Activated CD8-positive, alpha-beta T cell treated with anti-CD3 and anti-CD28 coated beads for 36 hours (primary cell): ENCODE measurements around the gene DHRS4L2. TPM values are rescaled to one million over a fixed set of nuclear protein-coding genes. Genes with fewer than 3 reads are reported as not detected.

Source experiments
- ATAC-seq: fragments of 200-7000 bp; cut with Tn5 transposase; one replicate; pipeline ENCODE4 v1.10.0; 2021; ENCODE audit warnings: mild to moderate bottlenecking, moderate library complexity
- CTCF ChIA-PET: fragments of 350-600 bp; sonication (Branson Sonifier 250); formaldehyde crosslinking; loops from one replicate; lab custom pipeline; 2021; ENCODE audit warnings: antibody characterized with exemption; lab: Charles Lee
- POLR2A ChIA-PET: fragments of 350-600 bp; sonication (Branson Sonifier 250); formaldehyde crosslinking; loops from one replicate; lab custom pipeline; 2021; ENCODE audit warnings: antibody characterized with exemption; lab: Charles Lee
- DNase-seq: peaks from one replicate; pipeline ENCODE4 v3.0.0-alpha.2; 2020
- H3K27ac Mint-ChIP-seq: one replicate; pipeline ENCODE4 v1.8.0; 2021; ENCODE audit warnings: mild to moderate bottlenecking, mixed read lengths
- H3K27me3 Mint-ChIP-seq: one replicate; pipeline ENCODE4 v1.8.0; 2021; ENCODE audit warnings: mixed read lengths
- H3K36me3 Mint-ChIP-seq: one replicate; pipeline ENCODE4 v1.8.0; 2021; ENCODE audit warnings: low read depth, mixed read lengths
- H3K4me1 Mint-ChIP-seq: one replicate; pipeline ENCODE4 v1.8.0; 2021; ENCODE audit warnings: low read depth, mixed read lengths
- H3K4me3 Mint-ChIP-seq: one replicate; pipeline ENCODE4 v1.8.0; 2021; ENCODE audit warnings: mild to moderate bottlenecking, moderate library complexity, mixed read lengths
- H3K9me3 Mint-ChIP-seq: one replicate; pipeline ENCODE4 v1.8.0; 2021; ENCODE audit warnings: mixed read lengths
- intact Hi-C: fragments of 100-400 bp; cut with micrococcal nuclease; formaldehyde crosslinking; loops from one replicate; pipeline ENCODE4 v1.10.0; 2022
- total RNA-seq, 2 experiments: library from RNA; stranded (reverse); gene quantifications; one replicate each; pipeline ENCODE4 v1.2.3, GENCODE V29; 2021
- TF ChIP-seq, protein P1 (sequence below): fragments of 200-600 bp; IDR thresholded peaks from one replicate; pipeline ENCODE4 v1.8.0; 2022; ENCODE audit warnings: antibody characterized with exemption, mild to moderate bottlenecking

Gene DHRS4L2
- total RNA-seq, 2 experiments from 2014 or later = 20.8 to 24.3 TPM

DNA sequence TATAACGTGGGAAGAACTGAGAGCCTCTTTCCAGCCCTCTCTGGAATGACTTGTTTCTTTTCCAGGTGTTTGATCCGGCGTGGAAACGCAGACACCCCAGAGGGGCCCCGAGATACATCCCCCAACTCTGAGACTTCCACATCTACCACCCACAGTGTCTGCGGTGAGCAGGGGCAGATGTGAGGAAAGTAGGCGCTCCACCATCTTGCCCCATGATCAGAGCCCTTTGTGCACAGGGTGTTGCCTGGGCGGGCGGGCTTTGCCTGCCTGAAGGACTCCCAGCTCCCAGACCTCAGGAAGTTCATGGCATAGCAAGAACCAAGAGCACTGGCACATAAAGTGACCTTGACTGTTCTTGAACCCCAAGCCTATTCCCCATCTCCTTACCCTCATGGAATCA, 65.9 kb downstream of the DHRS4L2 start:
- H3K27ac Mint-ChIP-seq = no peak overlapping the region
- H3K36me3 Mint-ChIP-seq = no peaks in the 10 kb centered on the region
- DNase-seq (no peak), ATAC-seq (no peak)
- H3K27me3 Mint-ChIP-seq = peaks cover 4% of the 10 kb centered on the region
- H3K9me3 Mint-ChIP-seq = no peaks in the 10 kb centered on the region
- CTCF ChIA-PET = interaction anchor here (0.7 to 9.6 kb wide), 9 partner anchors 8 to 106 kb away, joined by 3 to 345 read pairs (median 10); partner anchors contain the start of genes IRF9 and PCK2
- no peak overlapping the region for H3K4me3 Mint-ChIP-seq
- POLR2A ChIA-PET = interaction anchor here (0.8 to 1.3 kb wide), 4 partner anchors 36 to 134 kb away, joined by 3 to 4 read pairs (median 3); partner anchors contain the start of genes IPO4 and IRF9
- intact Hi-C loops = loop anchor here (5.0 kb wide), 1 partner anchor 42 kb away; no protein-coding TSS in a partner anchor
- TF ChIP-seq, protein P1, sequence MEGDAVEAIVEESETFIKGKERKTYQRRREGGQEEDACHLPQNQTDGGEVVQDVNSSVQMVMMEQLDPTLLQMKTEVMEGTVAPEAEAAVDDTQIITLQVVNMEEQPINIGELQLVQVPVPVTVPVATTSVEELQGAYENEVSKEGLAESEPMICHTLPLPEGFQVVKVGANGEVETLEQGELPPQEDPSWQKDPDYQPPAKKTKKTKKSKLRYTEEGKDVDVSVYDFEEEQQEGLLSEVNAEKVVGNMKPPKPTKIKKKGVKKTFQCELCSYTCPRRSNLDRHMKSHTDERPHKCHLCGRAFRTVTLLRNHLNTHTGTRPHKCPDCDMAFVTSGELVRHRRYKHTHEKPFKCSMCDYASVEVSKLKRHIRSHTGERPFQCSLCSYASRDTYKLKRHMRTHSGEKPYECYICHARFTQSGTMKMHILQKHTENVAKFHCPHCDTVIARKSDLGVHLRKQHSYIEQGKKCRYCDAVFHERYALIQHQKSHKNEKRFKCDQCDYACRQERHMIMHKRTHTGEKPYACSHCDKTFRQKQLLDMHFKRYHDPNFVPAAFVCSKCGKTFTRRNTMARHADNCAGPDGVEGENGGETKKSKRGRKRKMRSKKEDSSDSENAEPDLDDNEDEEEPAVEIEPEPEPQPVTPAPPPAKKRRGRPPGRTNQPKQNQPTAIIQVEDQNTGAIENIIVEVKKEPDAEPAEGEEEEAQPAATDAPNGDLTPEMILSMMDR = no peak
- peaks cover 21% of the 10 kb centered on the region for H3K4me1 Mint-ChIP-seq

Other genes starting within 250 kb of the DHRS4L2 start
- gene DHRS4, start 35.2 kb upstream of the DHRS4L2 start, total RNA-seq = 10 to 100 TPM; 19.9 to 21.7 TPM
- gene CARMIL3, start 63.1 kb downstream of the DHRS4L2 start, total RNA-seq = under 1 TPM; 0.63 to 0.83 TPM
- gene CPNE6, start 82.6 kb downstream of the DHRS4L2 start, total RNA-seq = not detected
- gene PCK2, start 105.4 kb downstream of the DHRS4L2 start, total RNA-seq = 10 to 100 TPM; 90.3 to 93.1 TPM
- 10 to 100 TPM; 59.9 to 63.9 TPM for gene DCAF11, start 125.8 kb downstream of the DHRS4L2 start, total RNA-seq
- 1 to 10 TPM; 1.8 to 2.5 TPM for gene NRL, start 126.0 kb downstream of the DHRS4L2 start, total RNA-seq
- gene FITM1, start 141.7 kb downstream of the DHRS4L2 start, total RNA-seq = under 1 TPM; 0.56 to 0.69 TPM
- 100 to 1,000 TPM; 451 to 460 TPM for gene PSME1, start 147.3 kb downstream of the DHRS4L2 start, total RNA-seq
- gene EMC9, start 152.7 kb downstream of the DHRS4L2 start, total RNA-seq = 10 to 100 TPM; 39.0 to 39.9 TPM
- 100 to 1,000 TPM; 440 TPM for gene PSME2, start 157.7 kb downstream of the DHRS4L2 start, total RNA-seq
- 10 to 100 TPM; 71.6 to 75.0 TPM for gene RNF31, start 158.6 kb downstream of the DHRS4L2 start, total RNA-seq
- gene IRF9, start 172.3 kb downstream of the DHRS4L2 start, total RNA-seq = 100 to 1,000 TPM; 112 to 118 TPM
- 10 to 100 TPM; 25.0 to 32.9 TPM for gene REC8, start 183.2 kb downstream of the DHRS4L2 start, total RNA-seq
- gene IPO4, start 199.9 kb downstream of the DHRS4L2 start, total RNA-seq = 100 to 1,000 TPM in 1 of 2 experiments, 10 to 100 TPM in 1; 98.4 to 102 TPM
- 10 to 100 TPM; 16.3 to 18.0 TPM for gene TM9SF1, start 206.5 kb downstream of the DHRS4L2 start, total RNA-seq
- gene TSSK4, start 216.8 kb downstream of the DHRS4L2 start, total RNA-seq = under 1 TPM in 1 of 2 experiments, not detected in 1; 0.18 TPM
- gene CHMP4A, start 224.6 kb downstream of the DHRS4L2 start, total RNA-seq = 10 to 100 TPM; 55.6 to 61.8 TPM
- 10 to 100 TPM; 11.2 to 11.3 TPM for gene MDP1, start 227.1 kb downstream of the DHRS4L2 start, total RNA-seq
- gene NEDD8, start 243.4 kb downstream of the DHRS4L2 start, total RNA-seq = 100 to 1,000 TPM; 167 to 172 TPM
- 10 to 100 TPM; 45.6 to 49.3 TPM for gene GMPR2, start 244.0 kb downstream of the DHRS4L2 start, total RNA-seq